GM21737 (cell line): Measurements from ENCODE around the gene ANKRD17.
"Not testable (repeated sequence)": the region's sequence is repeated elsewhere in the genome, so short reads cannot be mapped to it uniquely, and the experiment has no call there.

Experiments used
- ATAC-seq: cut with Tn5 transposase; IDR thresholded peaks from one replicate; pipeline ENCODE4 v1.9.1; 2021; ENCODE audit warnings: mild to moderate bottlenecking, moderate library complexity; ENCODE audit not compliant: unreplicated experiment

ANKRD17 gene

GRCh38 chr4:73245955-73246354 is 12.6 kb downstream of the ANKRD17 start:
- no peak for ATAC-seq

GRCh38 chr4:73244945-73245601 is 13.5 kb downstream of the ANKRD17 start:
- no peak for ATAC-seq

- no peak for ATAC-seq
These were observed 21.6 kb downstream of the ANKRD17 start for GRCh38 chr4:73237044-73237443.

- no peak for ATAC-seq
These were observed 22.4 kb downstream of the ANKRD17 start for GRCh38 chr4:73236151-73236550.

- ATAC-seq, result no peak
These were observed 23.9 kb downstream of the ANKRD17 start for GRCh38 chr4:73234712-73235111.

GRCh38 chr4:73231518-73232487 is 26.8 kb downstream of the ANKRD17 start:
- ATAC-seq, result no peak

GRCh38 chr4:73230865-73231517 is 27.6 kb downstream of the ANKRD17 start:
- no peak for ATAC-seq

GRCh38 chr4:73228800-73229199 is 29.8 kb downstream of the ANKRD17 start:
- not testable (repeated sequence) for ATAC-seq

- ATAC-seq, result no peak
These were observed 33.7 kb downstream of the ANKRD17 start for GRCh38 chr4:73224886-73225285.

- ATAC-seq, result no peak
These were observed 35.3 kb downstream of the ANKRD17 start for GRCh38 chr4:73223258-73223650.

GRCh38 chr4:73222466-73223257 is 35.9 kb downstream of the ANKRD17 start:
- peak; percentile 99 for ATAC-seq

- no peak for ATAC-seq
These were observed 36.9 kb downstream of the ANKRD17 start for GRCh38 chr4:73221734-73222133.

GRCh38 chr4:73220815-73221214 is 37.8 kb downstream of the ANKRD17 start:
- no peak for ATAC-seq

- no peak for ATAC-seq
These were observed 44.5 kb downstream of the ANKRD17 start for GRCh38 chr4:73213916-73214653.

GRCh38 chr4:73212982-73213730 is 45.4 kb downstream of the ANKRD17 start:
- ATAC-seq, result no peak

GRCh38 chr4:73211968-73212367 is 46.6 kb downstream of the ANKRD17 start:
- no peak for ATAC-seq

- no peak for ATAC-seq
These were observed 50.2 kb downstream of the ANKRD17 start for GRCh38 chr4:73208376-73208775.

GRCh38 chr4:73206236-73206635 is 52.4 kb downstream of the ANKRD17 start:
- no peak for ATAC-seq

- no peak for ATAC-seq
These were observed 53.1 kb downstream of the ANKRD17 start for GRCh38 chr4:73205482-73205881.
